WTC11 (cell line): ENCODE results near the gene ZEB2. TPM values are rescaled to one million over a fixed set of nuclear protein-coding genes. Genes with fewer than 3 reads are reported as not detected.

Experiments used
- ATAC-seq: fragments of 200-7000 bp; cut with Tn5 transposase; 2 replicates; pipeline ENCODE4 v1.10.0; 2021; ENCODE audit warnings: mild to moderate bottlenecking, moderate library complexity
- CTCF ChIA-PET: fragments of 300-600 bp; sonication (Branson Sonifier 250); formaldehyde crosslinking; loops from one replicate; lab custom pipeline; 2021; ENCODE audit warnings: antibody characterized with exemption; lab: Charles Lee
- POLR2A ChIA-PET: fragments of 350-600 bp; sonication (Branson Sonifier 250); formaldehyde crosslinking; loops from one replicate; lab custom pipeline; 2021; ENCODE audit warnings: antibody characterized with exemption; lab: Charles Lee
- DNase-seq: peaks from one replicate; pipeline ENCODE4 v3.0.0; 2021; ENCODE audit warnings: low spot score
- H3K27ac Mint-ChIP-seq: 2 replicates; pipeline ENCODE4 v1.8.0; 2021; ENCODE audit warnings: mixed read lengths
- H3K27me3 Mint-ChIP-seq: 2 replicates; pipeline ENCODE4 v1.8.0; 2021; ENCODE audit warnings: low read depth, mild to moderate bottlenecking, moderate library complexity, mixed read lengths
- H3K36me3 Mint-ChIP-seq: 2 replicates; pipeline ENCODE4 v1.8.0; 2021; ENCODE audit warnings: mixed read lengths
- H3K4me1 Mint-ChIP-seq: 2 replicates; pipeline ENCODE4 v1.8.0; 2022; ENCODE audit warnings: mixed read lengths
- H3K4me3 Mint-ChIP-seq: 2 replicates; pipeline ENCODE4 v1.8.0; 2021; ENCODE audit warnings: mild to moderate bottlenecking, moderate library complexity, mixed read lengths
- H3K9me3 Mint-ChIP-seq: 2 replicates; pipeline ENCODE4 v1.8.0; 2021; ENCODE audit warnings: mixed read lengths
- ARID4B ChIP-seq: sonication (generic); formaldehyde crosslinking; IDR thresholded peaks from 2 replicates; pipeline ENCODE4 v1.8.0; 2023; ENCODE audit warnings: missing genetic modification reagents, mild to moderate bottlenecking, borderline replicate concordance
- ELF4 ChIP-seq: sonication (generic); formaldehyde crosslinking; IDR thresholded peaks from 2 replicates; pipeline ENCODE4 v1.8.1; 2022; ENCODE audit warnings: low read depth, mild to moderate bottlenecking, moderate library complexity, missing genetic modification reagents
- ETV6 ChIP-seq: sonication (generic); formaldehyde crosslinking; IDR thresholded peaks from 2 replicates; pipeline ENCODE4 v1.8.1; 2022; ENCODE audit warnings: mild to moderate bottlenecking, missing genetic modification reagents
- GABPB1 ChIP-seq: sonication (generic); formaldehyde crosslinking; IDR thresholded peaks from 2 replicates; pipeline ENCODE4 v1.8.1; 2023; ENCODE audit warnings: mild to moderate bottlenecking, missing genetic modification reagents
- GRHL2 ChIP-seq: fragments of 250-450 bp; sonication (Bioruptor Pico); IDR thresholded peaks from 2 replicates; pipeline ENCODE4 v1.8.0; 2022; ENCODE audit warnings: mild to moderate bottlenecking, moderate library complexity; ENCODE audit not compliant: insufficient replicate concordance, severe bottlenecking
- MAX ChIP-seq: sonication (generic); formaldehyde crosslinking; IDR thresholded peaks from 2 replicates; pipeline ENCODE4 v1.8.0; 2022; ENCODE audit warnings: mild to moderate bottlenecking, missing genetic modification reagents
- NFATC4 ChIP-seq: fragments of 250-450 bp; sonication (Bioruptor Pico); IDR thresholded peaks from 2 replicates; pipeline ENCODE4 v1.9.0; 2021; ENCODE audit warnings: mild to moderate bottlenecking
- RORB ChIP-seq: fragments of 250-450 bp; sonication (Bioruptor Pico); IDR thresholded peaks from 2 replicates; pipeline ENCODE4 v1.9.0; 2021; ENCODE audit warnings: mild to moderate bottlenecking
- SP1 ChIP-seq: sonication (generic); formaldehyde crosslinking; conservative IDR thresholded peaks from 2 replicates; pipeline ENCODE4 v1.8.1; 2022; ENCODE audit warnings: missing genetic modification reagents
- TP53 ChIP-seq: sonication (generic); formaldehyde crosslinking; IDR thresholded peaks from 2 replicates; pipeline ENCODE4 v1.8.1; 2023; ENCODE audit warnings: mild to moderate bottlenecking, missing genetic modification reagents
- USF1 ChIP-seq: sonication (generic); formaldehyde crosslinking; IDR thresholded peaks from 2 replicates; pipeline ENCODE4 v1.8.0; 2022; ENCODE audit warnings: mild to moderate bottlenecking, missing genetic modification reagents
- ZNF219 ChIP-seq: sonication (generic); formaldehyde crosslinking; IDR thresholded peaks from 2 replicates; pipeline ENCODE4 v1.8.0; 2023; ENCODE audit warnings: missing genetic modification reagents, mild to moderate bottlenecking, borderline replicate concordance
- ZNF232 ChIP-seq: sonication (generic); formaldehyde crosslinking; IDR thresholded peaks from 2 replicates; pipeline ENCODE4 v1.8.0; 2022; ENCODE audit warnings: mild to moderate bottlenecking, missing genetic modification reagents
- ZNF423 ChIP-seq: fragments of 250-450 bp; sonication (Bioruptor Pico); IDR thresholded peaks from 2 replicates; pipeline ENCODE4 v2.1.2; 2022; ENCODE audit warnings: mild to moderate bottlenecking, moderate library complexity
- total RNA-seq: library from RNA; stranded (reverse); gene quantifications from 3 replicates; pipeline ENCODE4 v1.2.3, GENCODE V29; 2021
- TF ChIP-seq, protein P1 (sequence below): sonication (generic); formaldehyde crosslinking; IDR thresholded peaks from 2 replicates; pipeline ENCODE4 v1.8.1; 2023; ENCODE audit warnings: mild to moderate bottlenecking, missing genetic modification reagents, borderline replicate concordance
- TF ChIP-seq, protein P2 (sequence below): sonication (generic); formaldehyde crosslinking; IDR thresholded peaks from 2 replicates; pipeline ENCODE4 v1.8.0; 2023; ENCODE audit warnings: mild to moderate bottlenecking, missing genetic modification reagents
- TF ChIP-seq, protein P3 (sequence below): sonication (generic); formaldehyde crosslinking; IDR thresholded peaks from 2 replicates; pipeline ENCODE4 v1.8.1; 2022; ENCODE audit warnings: mild to moderate bottlenecking, missing genetic modification reagents, moderate library complexity, borderline replicate concordance

Gene ZEB2
- total RNA-seq, 1 experiment from 2014 or later, result 0.42 TPM

GRCh38 chr2:144414324-144414845, 105.5 kb downstream of the ZEB2 start:
- H3K9me3 Mint-ChIP-seq, result peaks cover 5% of the 10 kb centered on the region
- ATAC-seq, result no peak
- TF ChIP-seq MAX (CRISPR knock-in tag) (no peak), USF1 (CRISPR knock-in tag) (no peak), ZNF219 (CRISPR knock-in tag) (no peak), ARID4B (CRISPR knock-in tag) (no peak), GABPB1 (CRISPR knock-in tag) (no peak), GRHL2 (CRISPR knock-in tag) (no peak), SP1 (CRISPR knock-in tag) (no peak), TP53 (no peak)
- TF ChIP-seq, protein P1, sequence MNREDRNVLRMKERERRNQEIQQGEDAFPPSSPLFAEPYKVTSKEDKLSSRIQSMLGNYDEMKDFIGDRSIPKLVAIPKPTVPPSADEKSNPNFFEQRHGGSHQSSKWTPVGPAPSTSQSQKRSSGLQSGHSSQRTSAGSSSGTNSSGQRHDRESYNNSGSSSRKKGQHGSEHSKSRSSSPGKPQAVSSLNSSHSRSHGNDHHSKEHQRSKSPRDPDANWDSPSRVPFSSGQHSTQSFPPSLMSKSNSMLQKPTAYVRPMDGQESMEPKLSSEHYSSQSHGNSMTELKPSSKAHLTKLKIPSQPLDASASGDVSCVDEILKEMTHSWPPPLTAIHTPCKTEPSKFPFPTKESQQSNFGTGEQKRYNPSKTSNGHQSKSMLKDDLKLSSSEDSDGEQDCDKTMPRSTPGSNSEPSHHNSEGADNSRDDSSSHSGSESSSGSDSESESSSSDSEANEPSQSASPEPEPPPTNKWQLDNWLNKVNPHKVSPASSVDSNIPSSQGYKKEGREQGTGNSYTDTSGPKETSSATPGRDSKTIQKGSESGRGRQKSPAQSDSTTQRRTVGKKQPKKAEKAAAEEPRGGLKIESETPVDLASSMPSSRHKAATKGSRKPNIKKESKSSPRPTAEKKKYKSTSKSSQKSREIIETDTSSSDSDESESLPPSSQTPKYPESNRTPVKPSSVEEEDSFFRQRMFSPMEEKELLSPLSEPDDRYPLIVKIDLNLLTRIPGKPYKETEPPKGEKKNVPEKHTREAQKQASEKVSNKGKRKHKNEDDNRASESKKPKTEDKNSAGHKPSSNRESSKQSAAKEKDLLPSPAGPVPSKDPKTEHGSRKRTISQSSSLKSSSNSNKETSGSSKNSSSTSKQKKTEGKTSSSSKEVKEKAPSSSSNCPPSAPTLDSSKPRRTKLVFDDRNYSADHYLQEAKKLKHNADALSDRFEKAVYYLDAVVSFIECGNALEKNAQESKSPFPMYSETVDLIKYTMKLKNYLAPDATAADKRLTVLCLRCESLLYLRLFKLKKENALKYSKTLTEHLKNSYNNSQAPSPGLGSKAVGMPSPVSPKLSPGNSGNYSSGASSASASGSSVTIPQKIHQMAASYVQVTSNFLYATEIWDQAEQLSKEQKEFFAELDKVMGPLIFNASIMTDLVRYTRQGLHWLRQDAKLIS (CRISPR knock-in tag), result no peak
- TF ChIP-seq, all 79 proteins: peak for 0
- Mint-ChIP-seq H3K36me3 (no peaks in the 10 kb centered on the region), H3K27ac (no peak overlapping the region), H3K4me1 (peaks cover 12% of the 10 kb centered on the region), H3K4me3 (no peak overlapping the region), H3K27me3 (no peaks in the 10 kb centered on the region)
- ChIA-PET POLR2A (no interaction called here), CTCF (no interaction called here)
- no peak for DNase-seq

DNA sequence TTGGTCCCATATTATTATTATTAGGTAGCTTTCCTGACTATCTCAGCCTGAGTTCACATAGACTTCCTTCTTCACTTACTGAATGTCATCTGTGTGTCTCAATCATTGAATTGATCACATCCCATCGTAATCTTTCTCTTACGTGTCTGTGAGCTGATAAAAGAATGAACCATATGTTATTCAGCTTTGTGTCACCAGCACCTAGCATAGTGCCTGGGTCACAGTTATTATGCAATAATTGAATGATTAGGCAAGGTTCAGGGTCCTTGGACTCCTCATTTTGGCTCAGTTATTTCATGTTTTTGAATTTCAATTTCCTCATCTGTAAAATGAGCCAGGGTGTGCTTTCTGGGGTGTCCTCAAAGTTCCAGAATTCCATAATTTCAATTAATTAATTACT, 107.2 kb downstream of the ZEB2 start:
- Mint-ChIP-seq H3K9me3 (peaks cover 5% of the 10 kb centered on the region), H3K4me3 (no peak overlapping the region), H3K27me3 (no peaks in the 10 kb centered on the region), H3K27ac (no peak overlapping the region), H3K4me1 (peaks cover 17% of the 10 kb centered on the region), H3K36me3 (no peaks in the 10 kb centered on the region)
- CTCF ChIA-PET, result no interaction called here
- DNase-seq (no peak), ATAC-seq (no peak)
- POLR2A ChIA-PET, result no interaction called here
- TF ChIP-seq, protein P2, sequence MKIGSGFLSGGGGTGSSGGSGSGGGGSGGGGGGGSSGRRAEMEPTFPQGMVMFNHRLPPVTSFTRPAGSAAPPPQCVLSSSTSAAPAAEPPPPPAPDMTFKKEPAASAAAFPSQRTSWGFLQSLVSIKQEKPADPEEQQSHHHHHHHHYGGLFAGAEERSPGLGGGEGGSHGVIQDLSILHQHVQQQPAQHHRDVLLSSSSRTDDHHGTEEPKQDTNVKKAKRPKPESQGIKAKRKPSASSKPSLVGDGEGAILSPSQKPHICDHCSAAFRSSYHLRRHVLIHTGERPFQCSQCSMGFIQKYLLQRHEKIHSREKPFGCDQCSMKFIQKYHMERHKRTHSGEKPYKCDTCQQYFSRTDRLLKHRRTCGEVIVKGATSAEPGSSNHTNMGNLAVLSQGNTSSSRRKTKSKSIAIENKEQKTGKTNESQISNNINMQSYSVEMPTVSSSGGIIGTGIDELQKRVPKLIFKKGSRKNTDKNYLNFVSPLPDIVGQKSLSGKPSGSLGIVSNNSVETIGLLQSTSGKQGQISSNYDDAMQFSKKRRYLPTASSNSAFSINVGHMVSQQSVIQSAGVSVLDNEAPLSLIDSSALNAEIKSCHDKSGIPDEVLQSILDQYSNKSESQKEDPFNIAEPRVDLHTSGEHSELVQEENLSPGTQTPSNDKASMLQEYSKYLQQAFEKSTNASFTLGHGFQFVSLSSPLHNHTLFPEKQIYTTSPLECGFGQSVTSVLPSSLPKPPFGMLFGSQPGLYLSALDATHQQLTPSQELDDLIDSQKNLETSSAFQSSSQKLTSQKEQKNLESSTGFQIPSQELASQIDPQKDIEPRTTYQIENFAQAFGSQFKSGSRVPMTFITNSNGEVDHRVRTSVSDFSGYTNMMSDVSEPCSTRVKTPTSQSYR (CRISPR knock-in tag), result no peak
- TF ChIP-seq ZNF232 (CRISPR knock-in tag) (no peak), NFATC4 (CRISPR knock-in tag) (no peak), ELF4 (CRISPR knock-in tag) (no peak), RORB (CRISPR knock-in tag) (no peak), ZNF423 (CRISPR knock-in tag) (no peak), ETV6 (no peak)
- TF ChIP-seq, protein P3, sequence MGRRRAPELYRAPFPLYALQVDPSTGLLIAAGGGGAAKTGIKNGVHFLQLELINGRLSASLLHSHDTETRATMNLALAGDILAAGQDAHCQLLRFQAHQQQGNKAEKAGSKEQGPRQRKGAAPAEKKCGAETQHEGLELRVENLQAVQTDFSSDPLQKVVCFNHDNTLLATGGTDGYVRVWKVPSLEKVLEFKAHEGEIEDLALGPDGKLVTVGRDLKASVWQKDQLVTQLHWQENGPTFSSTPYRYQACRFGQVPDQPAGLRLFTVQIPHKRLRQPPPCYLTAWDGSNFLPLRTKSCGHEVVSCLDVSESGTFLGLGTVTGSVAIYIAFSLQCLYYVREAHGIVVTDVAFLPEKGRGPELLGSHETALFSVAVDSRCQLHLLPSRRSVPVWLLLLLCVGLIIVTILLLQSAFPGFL (CRISPR knock-in tag), result no peak
- TF ChIP-seq, protein P1 (CRISPR knock-in tag), result no peak
